ENCODE data around the gene FAM120A.

DNA sequence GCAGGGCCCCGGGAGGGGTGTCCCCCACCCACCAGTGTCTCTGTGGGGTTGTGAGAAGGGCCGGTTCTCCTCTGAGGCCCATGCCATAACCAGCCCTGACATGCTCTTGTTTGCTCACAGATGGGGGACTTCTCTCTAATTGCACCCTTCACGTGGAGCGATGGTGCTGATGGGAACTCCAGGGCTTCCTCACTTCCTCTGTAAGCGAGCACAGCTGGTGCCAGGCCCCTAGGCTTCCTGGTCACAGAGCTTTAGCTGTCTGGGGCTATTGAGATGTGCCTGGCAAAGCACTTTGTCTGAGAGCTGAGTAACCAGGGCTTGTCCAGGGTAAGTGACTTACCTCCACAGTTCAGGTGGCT, 161.3 kb downstream of the FAM120A start:
- no peak for TF ChIP-seq EZH2 (IDR thresholded peaks at IDR 0.05; ENCODE audit: low read length, unreplicated experiment)
- TF ChIP-seq, protein P1, sequence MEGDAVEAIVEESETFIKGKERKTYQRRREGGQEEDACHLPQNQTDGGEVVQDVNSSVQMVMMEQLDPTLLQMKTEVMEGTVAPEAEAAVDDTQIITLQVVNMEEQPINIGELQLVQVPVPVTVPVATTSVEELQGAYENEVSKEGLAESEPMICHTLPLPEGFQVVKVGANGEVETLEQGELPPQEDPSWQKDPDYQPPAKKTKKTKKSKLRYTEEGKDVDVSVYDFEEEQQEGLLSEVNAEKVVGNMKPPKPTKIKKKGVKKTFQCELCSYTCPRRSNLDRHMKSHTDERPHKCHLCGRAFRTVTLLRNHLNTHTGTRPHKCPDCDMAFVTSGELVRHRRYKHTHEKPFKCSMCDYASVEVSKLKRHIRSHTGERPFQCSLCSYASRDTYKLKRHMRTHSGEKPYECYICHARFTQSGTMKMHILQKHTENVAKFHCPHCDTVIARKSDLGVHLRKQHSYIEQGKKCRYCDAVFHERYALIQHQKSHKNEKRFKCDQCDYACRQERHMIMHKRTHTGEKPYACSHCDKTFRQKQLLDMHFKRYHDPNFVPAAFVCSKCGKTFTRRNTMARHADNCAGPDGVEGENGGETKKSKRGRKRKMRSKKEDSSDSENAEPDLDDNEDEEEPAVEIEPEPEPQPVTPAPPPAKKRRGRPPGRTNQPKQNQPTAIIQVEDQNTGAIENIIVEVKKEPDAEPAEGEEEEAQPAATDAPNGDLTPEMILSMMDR (conservative IDR thresholded peaks at IDR 0.05; ENCODE audit: low read depth, low read length): no peak

Measured in PC-3 (cell line).